Loucy (cell line): ENCODE measurements around the gene KIAA2012.

Source experiments
- H2AFZ ChIP-seq: fragments of 200-600 bp; sonication (generic); 2 replicates; pipeline ENCODE4 v1.6.0; 2016; ENCODE audit warnings: antibody characterized with exemption, mild to moderate bottlenecking, low read length, moderate library complexity
- H3F3A ChIP-seq: fragments of 200-600 bp; 2 replicates; pipeline ENCODE4 v1.6.0; 2016; ENCODE audit warnings: antibody characterized with exemption, low read depth, mild to moderate bottlenecking
- H3K27me3 ChIP-seq: fragments of 200-600 bp; sonication (generic); 2 replicates; pipeline ENCODE4 v1.6.1; 2014; ENCODE audit warnings: low read length, mild to moderate bottlenecking; ENCODE audit not compliant: insufficient read depth, poor library complexity, severe bottlenecking
- H3K36me3 ChIP-seq: fragments of 200-600 bp; sonication (generic); 2 replicates; pipeline ENCODE4 v1.6.1; 2016; ENCODE audit warnings: low read length; ENCODE audit not compliant: insufficient read depth
- H3K4me1 ChIP-seq: fragments of 200-600 bp; sonication (generic); 2 replicates; pipeline ENCODE4 v1.5.1; 2014; ENCODE audit warnings: low read length, mild to moderate bottlenecking; ENCODE audit not compliant: insufficient read depth, poor library complexity, severe bottlenecking
- H3K4me2 ChIP-seq: fragments of 200-600 bp; sonication (generic); 2 replicates; pipeline ENCODE4 v1.6.0; 2014; ENCODE audit warnings: antibody characterized with exemption, low read length, low read depth, mild to moderate bottlenecking; ENCODE audit not compliant: poor library complexity, severe bottlenecking
- H3K4me3 ChIP-seq: fragments of 200-600 bp; sonication (generic); 2 replicates; pipeline ENCODE4 v1.5.1; 2014; ENCODE audit warnings: low read length, mild to moderate bottlenecking, mixed read lengths; ENCODE audit not compliant: poor library complexity, severe bottlenecking
- H3K79me2 ChIP-seq: fragments of 200-600 bp; sonication (generic); 2 replicates; pipeline ENCODE4 v1.6.1; 2014; ENCODE audit warnings: low read length; ENCODE audit not compliant: insufficient read depth
- H3K9ac ChIP-seq: fragments of 200-600 bp; sonication (generic); 2 replicates; pipeline ENCODE4 v1.6.0; 2014; ENCODE audit warnings: mild to moderate bottlenecking, low read depth, low read length, moderate library complexity; ENCODE audit not compliant: poor library complexity, severe bottlenecking
- H3K9me2 ChIP-seq: fragments of 200-600 bp; sonication (generic); replicated peaks from 2 replicates; pipeline ENCODE4 v1.6.1; 2016; ENCODE audit warnings: low read depth, low read length, mixed read lengths
- H3K9me3 ChIP-seq: fragments of 200-600 bp; sonication (generic); 2 replicates; pipeline ENCODE4 v1.6.1; 2014; ENCODE audit warnings: mild to moderate bottlenecking, antibody characterized with exemption, low read length, low read depth; ENCODE audit not compliant: insufficient read depth
- H4K20me1 ChIP-seq: fragments of 200-600 bp; sonication (generic); 2 replicates; pipeline ENCODE4 v1.6.0; 2014; ENCODE audit warnings: antibody characterized with exemption, low read length, mild to moderate bottlenecking; ENCODE audit not compliant: insufficient read depth, poor library complexity, severe bottlenecking
- EZH2phosphoT487 ChIP-seq: fragments of 200-600 bp; IDR thresholded peaks from 2 replicates; pipeline ENCODE4 v1.6.1; 2018; ENCODE audit warnings: antibody characterized with exemption, mild to moderate bottlenecking, moderate library complexity, borderline replicate concordance
- TF ChIP-seq, protein P1 (sequence below): fragments of 200-600 bp; sonication (generic); conservative IDR thresholded peaks from 2 replicates; pipeline ENCODE4 v1.5.1; 2014; ENCODE audit warnings: mild to moderate bottlenecking, antibody characterized with exemption, low read length

Gene KIAA2012

DNA sequence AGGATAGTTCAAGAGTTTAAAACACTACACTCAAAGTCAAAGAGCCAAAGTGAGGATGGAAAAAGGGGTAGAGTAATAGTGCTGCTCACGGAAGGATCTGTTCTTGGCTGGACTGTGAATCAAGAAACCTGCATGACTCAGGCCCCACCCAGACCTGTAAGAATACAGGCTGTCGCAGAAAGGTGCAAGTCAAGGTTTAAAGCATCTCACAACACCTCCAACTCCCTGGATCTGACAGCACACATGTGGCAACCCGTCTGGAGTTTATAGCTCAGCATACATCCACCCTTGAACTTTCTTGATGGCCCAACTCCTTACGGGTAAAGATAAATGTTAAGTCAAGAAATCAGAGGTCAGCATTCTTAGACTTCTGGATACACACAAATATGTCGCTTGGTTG lies 6.3 kb downstream of the KIAA2012 start:
- Histone ChIP-seq H3K9ac (no peak overlapping the region), H3K4me2 (no peak overlapping the region), H3K36me3 (no peaks in the 10 kb centered on the region), H3K27me3 (no peaks in the 10 kb centered on the region), H4K20me1 (no peaks in the 10 kb centered on the region), H3K9me3 (0 out of 2 replicates have a peak, but pooled peaks cover 4% of the 10 kb centered on the region), H3K79me2 (no peaks in the 10 kb centered on the region), H3K4me1 (no peaks in the 10 kb centered on the region), H3K9me2 (no peaks in the 10 kb centered on the region), H3K4me3 (no peak overlapping the region), H3F3A (no peaks in the 10 kb centered on the region), H2AFZ (no peak overlapping the region)
- TF ChIP-seq EZH2phosphoT487 = no peak
- TF ChIP-seq, protein P1, sequence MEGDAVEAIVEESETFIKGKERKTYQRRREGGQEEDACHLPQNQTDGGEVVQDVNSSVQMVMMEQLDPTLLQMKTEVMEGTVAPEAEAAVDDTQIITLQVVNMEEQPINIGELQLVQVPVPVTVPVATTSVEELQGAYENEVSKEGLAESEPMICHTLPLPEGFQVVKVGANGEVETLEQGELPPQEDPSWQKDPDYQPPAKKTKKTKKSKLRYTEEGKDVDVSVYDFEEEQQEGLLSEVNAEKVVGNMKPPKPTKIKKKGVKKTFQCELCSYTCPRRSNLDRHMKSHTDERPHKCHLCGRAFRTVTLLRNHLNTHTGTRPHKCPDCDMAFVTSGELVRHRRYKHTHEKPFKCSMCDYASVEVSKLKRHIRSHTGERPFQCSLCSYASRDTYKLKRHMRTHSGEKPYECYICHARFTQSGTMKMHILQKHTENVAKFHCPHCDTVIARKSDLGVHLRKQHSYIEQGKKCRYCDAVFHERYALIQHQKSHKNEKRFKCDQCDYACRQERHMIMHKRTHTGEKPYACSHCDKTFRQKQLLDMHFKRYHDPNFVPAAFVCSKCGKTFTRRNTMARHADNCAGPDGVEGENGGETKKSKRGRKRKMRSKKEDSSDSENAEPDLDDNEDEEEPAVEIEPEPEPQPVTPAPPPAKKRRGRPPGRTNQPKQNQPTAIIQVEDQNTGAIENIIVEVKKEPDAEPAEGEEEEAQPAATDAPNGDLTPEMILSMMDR = no peak

DNA sequence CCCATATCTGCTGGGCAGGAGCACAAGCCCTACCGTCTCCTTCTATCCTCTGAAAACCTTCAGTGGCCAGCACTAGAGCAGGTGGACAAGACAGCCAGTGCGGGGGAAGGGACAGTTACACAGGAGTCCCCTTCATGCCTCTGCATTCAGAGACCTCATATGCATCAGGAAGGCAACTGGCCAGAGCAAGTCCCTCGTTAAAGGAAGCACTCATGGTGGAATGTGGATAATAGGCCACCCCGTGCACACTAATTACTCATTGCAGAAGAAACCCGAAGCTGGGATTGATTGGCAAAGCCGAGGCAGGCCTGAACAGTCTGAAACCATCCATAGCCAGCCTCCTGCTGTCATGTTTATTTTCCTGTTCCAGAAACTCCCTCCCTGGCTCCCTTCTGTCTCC lies 11.2 kb downstream of the KIAA2012 start:
- Histone ChIP-seq H3K36me3 (no peaks in the 10 kb centered on the region), H4K20me1 (no peaks in the 10 kb centered on the region), H3K27me3 (no peaks in the 10 kb centered on the region), H3K9me2 (no peaks in the 10 kb centered on the region), H3K4me2 (no peak overlapping the region), H3F3A (no peaks in the 10 kb centered on the region), H3K4me3 (no peak overlapping the region), H3K9ac (no peak overlapping the region), H3K4me1 (no peaks in the 10 kb centered on the region), H3K9me3 (0 out of 2 replicates have a peak, but pooled peaks cover 4% of the 10 kb centered on the region), H3K79me2 (no peaks in the 10 kb centered on the region), H2AFZ (no peak overlapping the region)
- no peak for TF ChIP-seq EZH2phosphoT487
- TF ChIP-seq, protein P1 = no peak

DNA sequence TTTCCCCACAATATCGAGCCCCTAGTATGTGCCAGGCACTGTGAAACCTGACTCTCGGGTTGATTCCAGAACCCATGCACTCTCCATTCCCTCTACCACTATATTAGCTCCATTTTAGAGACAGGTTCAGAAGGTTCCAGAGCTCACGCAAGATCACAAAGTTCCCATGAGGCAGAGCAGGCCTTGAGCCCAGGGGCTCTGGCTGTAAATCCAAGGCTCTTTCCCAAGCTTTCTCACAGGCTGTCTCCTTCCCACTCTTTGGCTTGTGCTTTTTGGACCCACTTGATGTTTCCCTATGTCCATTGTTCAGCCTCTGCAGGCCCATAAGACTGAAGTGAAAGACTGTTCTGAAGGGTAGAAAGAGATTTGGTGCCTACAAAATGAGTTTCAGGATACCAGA lies 15.7 kb downstream of the KIAA2012 start:
- Histone ChIP-seq H2AFZ (no peak overlapping the region), H3K79me2 (no peaks in the 10 kb centered on the region), H3K36me3 (no peaks in the 10 kb centered on the region), H3K9ac (no peak overlapping the region), H3K4me2 (no peak overlapping the region), H3K9me3 (no peaks in the 10 kb centered on the region), H4K20me1 (no peaks in the 10 kb centered on the region), H3K27me3 (no peaks in the 10 kb centered on the region), H3K4me1 (no peaks in the 10 kb centered on the region), H3F3A (no peaks in the 10 kb centered on the region), H3K9me2 (no peaks in the 10 kb centered on the region), H3K4me3 (no peak overlapping the region)
- TF ChIP-seq, protein P1 = no peak
- TF ChIP-seq EZH2phosphoT487 = no peak
